ENCODE data around the gene ABHD17A.
A peak's percentile ranks its signal among the peaks of the same experiment; 100 is the strongest.

Gene ABHD17A

DNA sequence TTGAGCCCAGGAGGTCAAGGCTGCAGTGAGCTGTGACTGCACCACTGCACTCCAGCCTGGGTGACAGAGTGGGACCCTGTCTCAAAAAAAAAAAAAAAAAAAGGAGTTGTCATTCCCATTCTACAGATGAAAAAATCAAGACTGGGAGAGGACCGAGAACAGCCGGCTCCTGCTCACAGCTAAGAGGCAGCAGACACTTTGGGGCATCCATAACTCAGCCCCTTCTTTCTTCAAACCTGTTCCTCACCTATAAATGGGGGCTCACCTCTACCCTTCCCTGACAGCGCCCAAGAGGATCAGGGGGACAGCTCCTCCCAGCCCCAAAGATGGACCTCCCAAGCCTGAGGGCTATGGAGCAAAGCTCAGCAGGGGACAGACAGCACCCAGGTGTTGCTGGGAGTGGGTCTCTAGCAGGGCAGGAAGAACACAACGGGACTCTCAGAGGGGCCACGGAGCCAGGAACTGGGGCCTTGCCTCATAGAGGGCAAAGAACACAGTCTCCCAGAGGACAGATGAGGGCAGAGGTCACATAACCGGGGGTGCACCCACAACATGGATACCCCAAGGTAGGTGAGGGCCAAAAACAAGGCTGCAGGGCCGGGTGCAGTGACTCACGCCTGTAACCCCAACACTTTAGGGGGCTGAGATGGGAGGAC, 18.5 kb downstream of the ABHD17A start:
- H3K4me3 ChIP-seq (ENCODE audit: low read length) = no peak overlapping the region
- H3F3A ChIP-seq (ENCODE audit: insufficient read depth, low read length) = peaks cover 14% of the 10 kb centered on the region; the same call in 1 of the 2 replicates
- H3K9me3 ChIP-seq (replicated peaks; ENCODE audit: insufficient read depth, low read length) = no peaks in the 10 kb centered on the region
- H3K4me2 ChIP-seq (ENCODE audit: low read depth, low read length) = no peak overlapping the region
- peaks cover 9% of the 10 kb centered on the region for H3K4me1 ChIP-seq (ENCODE audit: low read length)
- DNase-seq = no peak
- H3K9me2 ChIP-seq (replicated peaks; ENCODE audit: insufficient read depth, low read length) = no peaks in the 10 kb centered on the region
- H3K27me3 ChIP-seq (replicated peaks; ENCODE audit: insufficient read depth, low read length) = no peaks in the 10 kb centered on the region
- peaks cover 28% of the 10 kb centered on the region for H3K79me2 ChIP-seq (ENCODE audit: low read length)
- H3K9ac ChIP-seq (ENCODE audit: low read length) = no peak overlapping the region
- H3K27ac ChIP-seq (ENCODE audit: low read length) = no peak overlapping the region
- TF ChIP-seq EZH2 (optimal IDR thresholded peaks at IDR 0.05; ENCODE audit: low read depth, low read length) (no peak), EZH2phosphoT487 (IDR thresholded peaks at IDR 0.05; ENCODE audit: low read length) (no peak)
- TF ChIP-seq, protein P1, sequence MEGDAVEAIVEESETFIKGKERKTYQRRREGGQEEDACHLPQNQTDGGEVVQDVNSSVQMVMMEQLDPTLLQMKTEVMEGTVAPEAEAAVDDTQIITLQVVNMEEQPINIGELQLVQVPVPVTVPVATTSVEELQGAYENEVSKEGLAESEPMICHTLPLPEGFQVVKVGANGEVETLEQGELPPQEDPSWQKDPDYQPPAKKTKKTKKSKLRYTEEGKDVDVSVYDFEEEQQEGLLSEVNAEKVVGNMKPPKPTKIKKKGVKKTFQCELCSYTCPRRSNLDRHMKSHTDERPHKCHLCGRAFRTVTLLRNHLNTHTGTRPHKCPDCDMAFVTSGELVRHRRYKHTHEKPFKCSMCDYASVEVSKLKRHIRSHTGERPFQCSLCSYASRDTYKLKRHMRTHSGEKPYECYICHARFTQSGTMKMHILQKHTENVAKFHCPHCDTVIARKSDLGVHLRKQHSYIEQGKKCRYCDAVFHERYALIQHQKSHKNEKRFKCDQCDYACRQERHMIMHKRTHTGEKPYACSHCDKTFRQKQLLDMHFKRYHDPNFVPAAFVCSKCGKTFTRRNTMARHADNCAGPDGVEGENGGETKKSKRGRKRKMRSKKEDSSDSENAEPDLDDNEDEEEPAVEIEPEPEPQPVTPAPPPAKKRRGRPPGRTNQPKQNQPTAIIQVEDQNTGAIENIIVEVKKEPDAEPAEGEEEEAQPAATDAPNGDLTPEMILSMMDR (IDR thresholded peaks at IDR 0.05; ENCODE audit: low read length) = no peak
- H3K36me3 ChIP-seq (replicated peaks; ENCODE audit: insufficient read depth, low read length) = no peaks in the 10 kb centered on the region
- H2AFZ ChIP-seq (ENCODE audit: low read length) = no peak overlapping the region
- no peaks in the 10 kb centered on the region for H4K20me1 ChIP-seq (ENCODE audit: insufficient read depth, low read length)

DNA sequence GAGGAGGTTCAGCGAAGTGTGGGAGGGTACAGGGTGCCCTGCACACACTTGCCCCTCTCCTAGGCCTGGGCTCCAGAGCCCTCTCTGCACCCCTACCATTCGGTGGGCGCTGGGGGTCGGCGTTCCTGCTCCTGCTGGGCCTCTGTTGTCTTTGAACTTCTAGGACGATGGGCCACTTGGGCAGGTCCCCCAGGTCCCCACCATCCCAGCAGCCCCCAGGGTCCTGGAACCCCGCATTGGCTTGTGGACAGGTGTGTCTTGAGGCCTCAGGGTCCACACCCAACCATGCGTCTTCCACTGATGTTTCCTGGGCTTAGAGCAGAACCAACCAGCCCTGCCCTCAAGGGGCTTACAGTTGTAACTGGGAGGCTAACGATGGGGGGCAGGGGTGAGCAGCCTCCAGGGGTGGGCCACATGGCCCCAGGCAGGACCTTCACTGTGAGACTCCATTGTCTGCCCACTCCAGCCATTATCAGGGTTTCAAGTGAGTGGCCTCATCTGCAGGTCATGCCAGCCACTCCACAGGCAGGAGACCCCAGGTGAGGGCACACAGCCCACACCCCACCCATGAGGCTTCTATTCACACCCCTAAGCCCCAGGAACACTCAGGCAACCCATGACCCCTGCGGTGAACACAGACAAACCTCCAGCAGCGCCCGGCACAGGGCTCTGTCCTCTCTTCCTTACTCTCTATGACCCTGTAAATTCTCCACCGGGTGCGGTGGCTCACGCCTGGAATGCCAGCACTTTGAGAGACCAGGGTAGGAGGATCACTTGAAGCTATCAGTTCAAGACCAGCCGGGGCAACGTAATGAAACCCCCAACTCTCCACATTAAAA, 19.9 kb downstream of the ABHD17A start:
- peaks cover 15% of the 10 kb centered on the region for H3K4me1 ChIP-seq (ENCODE audit: low read length)
- no peaks in the 10 kb centered on the region for H3K9me3 ChIP-seq (replicated peaks; ENCODE audit: insufficient read depth, low read length)
- peak overlapping the region; percentile 92; the same call in 1 of the 2 replicates for H3K27ac ChIP-seq (ENCODE audit: low read length)
- no peak for DNase-seq
- TF ChIP-seq, protein P1 (IDR thresholded peaks at IDR 0.05; ENCODE audit: low read length) = no peak
- no peak for TF ChIP-seq EZH2 (optimal IDR thresholded peaks at IDR 0.05; ENCODE audit: low read depth, low read length)
- TF ChIP-seq EZH2phosphoT487 (IDR thresholded peaks at IDR 0.05; ENCODE audit: low read length) = no peak
- H3K9me2 ChIP-seq (replicated peaks; ENCODE audit: insufficient read depth, low read length) = no peaks in the 10 kb centered on the region
- H2AFZ ChIP-seq (ENCODE audit: low read length) = peak overlapping the region; percentile 95
- H3K9ac ChIP-seq (ENCODE audit: low read length) = peak overlapping the region; percentile 98
- no peaks in the 10 kb centered on the region for H3K27me3 ChIP-seq (replicated peaks; ENCODE audit: insufficient read depth, low read length)
- H4K20me1 ChIP-seq (ENCODE audit: insufficient read depth, low read length) = no peaks in the 10 kb centered on the region
- peaks cover 31% of the 10 kb centered on the region for H3K79me2 ChIP-seq (ENCODE audit: low read length)
- H3F3A ChIP-seq (ENCODE audit: insufficient read depth, low read length) = peaks cover 14% of the 10 kb centered on the region; the same call in 1 of the 2 replicates
- H3K4me2 ChIP-seq (ENCODE audit: low read depth, low read length) = peak overlapping the region; percentile 96
- H3K4me3 ChIP-seq (ENCODE audit: low read length) = peak overlapping the region; percentile 72
- H3K36me3 ChIP-seq (replicated peaks; ENCODE audit: insufficient read depth, low read length) = no peaks in the 10 kb centered on the region

DNA sequence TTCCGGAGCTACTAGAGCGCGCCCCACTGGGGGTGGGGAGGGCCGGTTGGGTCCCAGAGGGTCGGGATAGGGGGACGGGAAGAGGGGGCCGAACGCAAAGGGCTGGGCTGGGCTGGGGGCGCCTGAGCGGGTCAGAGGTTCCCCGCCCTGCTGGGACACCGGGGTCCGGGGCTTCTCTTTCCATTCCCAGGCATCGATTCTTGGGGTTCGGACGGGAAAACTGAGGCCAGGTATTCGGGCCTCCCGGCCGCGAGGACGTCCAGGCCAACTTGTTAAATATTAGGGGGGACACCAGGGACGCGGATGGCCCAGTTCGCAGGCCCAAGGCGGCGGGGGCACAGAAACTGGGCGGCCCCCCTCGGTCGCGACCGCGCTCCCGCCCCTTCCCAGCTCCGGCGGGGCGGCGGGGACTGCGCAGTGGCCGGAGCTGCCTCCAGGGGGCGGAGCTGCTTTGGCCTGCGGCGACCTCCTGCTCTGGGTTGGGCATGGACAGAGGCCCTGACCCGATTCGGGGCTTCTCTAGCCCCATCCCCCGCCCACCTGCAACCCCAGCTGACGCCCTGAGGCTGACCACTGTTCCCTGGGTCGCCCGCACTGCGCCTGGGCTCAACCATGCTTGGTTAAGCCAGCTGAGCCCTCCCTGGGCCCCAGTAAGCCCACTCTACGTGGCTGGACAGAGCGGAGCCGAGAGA, 20.7 kb downstream of the ABHD17A start:
- Histone ChIP-seq H3K27ac (ENCODE audit: low read length) (peak overlapping the region; percentile 92), H2AFZ (ENCODE audit: low read length) (peak overlapping the region; percentile 95), H3K9ac (ENCODE audit: low read length) (peak overlapping the region; percentile 98), H3K9me2 (replicated peaks; ENCODE audit: insufficient read depth, low read length) (no peaks in the 10 kb centered on the region), H3K4me3 (ENCODE audit: low read length) (peak overlapping the region; percentile 72), H3K27me3 (replicated peaks; ENCODE audit: insufficient read depth, low read length) (no peaks in the 10 kb centered on the region), H4K20me1 (ENCODE audit: insufficient read depth, low read length) (no peaks in the 10 kb centered on the region), H3F3A (ENCODE audit: insufficient read depth, low read length) (peaks cover 14% of the 10 kb centered on the region; the same call in 1 of the 2 replicates), H3K79me2 (ENCODE audit: low read length) (peaks cover 39% of the 10 kb centered on the region), H3K9me3 (replicated peaks; ENCODE audit: insufficient read depth, low read length) (no peaks in the 10 kb centered on the region), H3K4me2 (ENCODE audit: low read depth, low read length) (peak overlapping the region; percentile 96), H3K36me3 (replicated peaks; ENCODE audit: insufficient read depth, low read length) (no peaks in the 10 kb centered on the region), H3K4me1 (ENCODE audit: low read length) (peaks cover 15% of the 10 kb centered on the region)
- TF ChIP-seq EZH2 (optimal IDR thresholded peaks at IDR 0.05; ENCODE audit: low read depth, low read length) (no peak), EZH2phosphoT487 (IDR thresholded peaks at IDR 0.05; ENCODE audit: low read length) (no peak)
- TF ChIP-seq, protein P1 (IDR thresholded peaks at IDR 0.05; ENCODE audit: low read length) = peak; percentile 85
- DNase-seq = peak; percentile 85
